Measurements from ENCODE around the gene TRPM3. TPM values are rescaled to one million over a fixed set of nuclear protein-coding genes. Genes with fewer than 3 reads are reported as not detected.

The TRPM3 gene
- total RNA-seq, 1 experiment from 2014 or later, result 5.4 TPM

DNA sequence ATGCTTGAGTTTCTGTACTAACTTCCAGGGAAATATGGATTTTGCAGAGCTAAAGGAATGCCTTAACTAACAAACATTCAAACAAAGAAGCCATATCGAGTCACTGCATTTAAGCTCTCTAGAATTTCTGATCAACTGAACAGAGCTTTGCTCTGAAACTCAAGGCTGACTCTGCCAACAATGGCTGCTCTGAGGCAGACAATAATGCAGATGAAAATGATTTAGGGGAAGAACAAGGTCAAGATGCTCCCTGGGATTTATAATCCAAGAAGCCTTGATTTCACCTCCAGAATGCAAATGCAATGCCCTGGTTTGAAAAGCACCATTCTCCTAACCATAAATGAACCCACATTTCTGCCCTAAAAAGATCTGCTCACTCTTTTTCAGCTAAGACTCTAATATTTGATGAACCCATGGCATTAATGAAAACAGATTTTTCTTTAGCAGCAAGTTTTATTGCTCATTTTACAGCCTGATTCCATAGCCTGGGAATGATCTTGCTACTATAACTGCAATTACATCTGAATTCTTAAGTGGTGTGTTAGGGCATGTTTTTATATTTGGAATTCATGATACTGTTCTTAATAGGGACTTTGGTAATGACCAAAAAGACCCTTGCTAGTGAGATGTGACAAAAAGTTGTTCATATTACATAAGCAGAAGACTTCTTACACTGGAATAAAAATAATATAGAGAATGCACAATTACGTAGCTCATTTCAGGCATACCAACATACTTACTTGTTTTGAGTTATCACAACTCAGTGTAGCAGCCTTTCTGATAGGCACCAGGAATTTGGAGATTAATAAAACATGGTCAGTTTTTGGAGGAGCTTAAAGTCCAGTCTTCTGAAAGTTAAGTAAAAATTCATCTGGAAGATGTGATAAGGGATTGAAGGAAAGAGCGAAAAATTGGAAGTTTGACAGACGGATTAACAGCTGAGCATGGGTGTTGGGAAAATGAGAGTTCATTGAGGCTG lies 169.4 kb downstream of the TRPM3 start:
- ATAC-seq (no peak), DNase-seq (ENCODE audit: low spot score) (no peak)
- peaks cover 27% of the 10 kb centered on the region for H3K4me1 Mint-ChIP-seq
- no peaks in the 10 kb centered on the region for H3K36me3 Mint-ChIP-seq
- no peak overlapping the region for H3K27ac Mint-ChIP-seq
- no peak overlapping the region for H3K4me3 Mint-ChIP-seq
- no peaks in the 10 kb centered on the region for H3K9me3 Mint-ChIP-seq
- H3K27me3 Mint-ChIP-seq (ENCODE audit: low read depth), result no peaks in the 10 kb centered on the region
- ChIA-PET CTCF (interaction anchor here (0.7 kb wide), 1 partner anchor 312 kb away, joined by 3 read pairs; no protein-coding TSS in a partner anchor), POLR2A (interaction anchor here (1.0 kb wide), 1 partner anchor 17 kb away, joined by 3 read pairs; no protein-coding TSS in a partner anchor)
- TF ChIP-seq ATF1 (CRISPR knock-in tag; IDR thresholded peaks at IDR 0.05), result no peak

DNA sequence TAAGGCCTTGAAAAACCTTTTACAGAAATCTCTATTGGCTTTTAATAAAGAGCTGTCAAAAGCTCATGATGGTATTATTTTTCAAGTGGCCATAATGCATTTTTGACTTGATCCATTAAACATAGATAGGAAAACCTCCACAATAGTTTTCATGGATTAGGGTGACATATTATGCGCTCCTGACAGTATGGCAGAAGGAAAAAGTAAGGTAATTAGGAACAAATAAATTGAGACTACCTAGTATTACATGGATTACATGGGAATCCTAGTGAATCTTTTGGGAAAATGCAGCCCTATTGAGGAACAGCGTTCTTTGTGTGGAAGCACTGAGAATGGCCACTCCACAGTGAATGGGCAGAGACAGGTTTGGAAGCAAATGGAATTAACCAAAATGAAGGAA lies 171.2 kb downstream of the TRPM3 start:
- H3K27me3 Mint-ChIP-seq (ENCODE audit: low read depth), result no peaks in the 10 kb centered on the region
- TF ChIP-seq NR2C2 (CRISPR knock-in tag; IDR thresholded peaks at IDR 0.05) (no peak), ZNF263 (CRISPR knock-in tag; IDR thresholded peaks at IDR 0.05; ENCODE audit: low read depth) (no peak), KAT7 (CRISPR knock-in tag; IDR thresholded peaks at IDR 0.05; ENCODE audit: borderline replicate concordance) (no peak), CREM (CRISPR knock-in tag; IDR thresholded peaks at IDR 0.05) (no peak), STAT6 (CRISPR knock-in tag; conservative IDR thresholded peaks at IDR 0.05; ENCODE audit: low read depth) (no peak), ZNF416 (CRISPR knock-in tag; IDR thresholded peaks at IDR 0.05) (no peak), NFE2L1 (CRISPR knock-in tag; IDR thresholded peaks at IDR 0.05) (no peak), MYBL2 (CRISPR knock-in tag; IDR thresholded peaks at IDR 0.05) (no peak), TP53 (CRISPR knock-in tag; IDR thresholded peaks at IDR 0.05) (no peak), GRHL2 (CRISPR knock-in tag; IDR thresholded peaks at IDR 0.05; ENCODE audit: insufficient replicate concordance, severe bottlenecking) (no peak), OVOL2 (CRISPR knock-in tag; IDR thresholded peaks at IDR 0.05; ENCODE audit: borderline replicate concordance) (no peak), GTF2I (CRISPR knock-in tag; conservative IDR thresholded peaks at IDR 0.05) (no peak), ZNF219 (CRISPR knock-in tag; IDR thresholded peaks at IDR 0.05; ENCODE audit: borderline replicate concordance) (no peak)
- TF ChIP-seq, protein P1, sequence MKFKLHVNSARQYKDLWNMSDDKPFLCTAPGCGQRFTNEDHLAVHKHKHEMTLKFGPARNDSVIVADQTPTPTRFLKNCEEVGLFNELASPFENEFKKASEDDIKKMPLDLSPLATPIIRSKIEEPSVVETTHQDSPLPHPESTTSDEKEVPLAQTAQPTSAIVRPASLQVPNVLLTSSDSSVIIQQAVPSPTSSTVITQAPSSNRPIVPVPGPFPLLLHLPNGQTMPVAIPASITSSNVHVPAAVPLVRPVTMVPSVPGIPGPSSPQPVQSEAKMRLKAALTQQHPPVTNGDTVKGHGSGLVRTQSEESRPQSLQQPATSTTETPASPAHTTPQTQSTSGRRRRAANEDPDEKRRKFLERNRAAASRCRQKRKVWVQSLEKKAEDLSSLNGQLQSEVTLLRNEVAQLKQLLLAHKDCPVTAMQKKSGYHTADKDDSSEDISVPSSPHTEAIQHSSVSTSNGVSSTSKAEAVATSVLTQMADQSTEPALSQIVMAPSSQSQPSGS (CRISPR knock-in tag; IDR thresholded peaks at IDR 0.05; ENCODE audit: borderline replicate concordance, low read depth), result no peak
- TF ChIP-seq, protein P2, sequence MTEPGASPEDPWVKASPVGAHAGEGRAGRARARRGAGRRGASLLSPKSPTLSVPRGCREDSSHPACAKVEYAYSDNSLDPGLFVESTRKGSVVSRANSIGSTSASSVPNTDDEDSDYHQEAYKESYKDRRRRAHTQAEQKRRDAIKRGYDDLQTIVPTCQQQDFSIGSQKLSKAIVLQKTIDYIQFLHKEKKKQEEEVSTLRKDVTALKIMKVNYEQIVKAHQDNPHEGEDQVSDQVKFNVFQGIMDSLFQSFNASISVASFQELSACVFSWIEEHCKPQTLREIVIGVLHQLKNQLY (CRISPR knock-in tag; IDR thresholded peaks at IDR 0.05), result no peak
- TF ChIP-seq, protein P3, sequence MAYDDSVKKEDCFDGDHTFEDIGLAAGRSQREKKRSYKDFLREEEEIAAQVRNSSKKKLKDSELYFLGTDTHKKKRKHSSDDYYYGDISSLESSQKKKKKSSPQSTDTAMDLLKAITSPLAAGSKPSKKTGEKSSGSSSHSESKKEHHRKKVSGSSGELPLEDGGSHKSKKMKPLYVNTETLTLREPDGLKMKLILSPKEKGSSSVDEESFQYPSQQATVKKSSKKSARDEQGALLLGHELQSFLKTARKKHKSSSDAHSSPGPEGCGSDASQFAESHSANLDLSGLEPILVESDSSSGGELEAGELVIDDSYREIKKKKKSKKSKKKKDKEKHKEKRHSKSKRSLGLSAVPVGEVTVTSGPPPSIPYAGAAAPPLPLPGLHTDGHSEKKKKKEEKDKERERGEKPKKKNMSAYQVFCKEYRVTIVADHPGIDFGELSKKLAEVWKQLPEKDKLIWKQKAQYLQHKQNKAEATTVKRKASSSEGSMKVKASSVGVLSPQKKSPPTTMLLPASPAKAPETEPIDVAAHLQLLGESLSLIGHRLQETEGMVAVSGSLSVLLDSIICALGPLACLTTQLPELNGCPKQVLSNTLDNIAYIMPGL (CRISPR knock-in tag; IDR thresholded peaks at IDR 0.05), result no peak
- TF ChIP-seq, protein P4, sequence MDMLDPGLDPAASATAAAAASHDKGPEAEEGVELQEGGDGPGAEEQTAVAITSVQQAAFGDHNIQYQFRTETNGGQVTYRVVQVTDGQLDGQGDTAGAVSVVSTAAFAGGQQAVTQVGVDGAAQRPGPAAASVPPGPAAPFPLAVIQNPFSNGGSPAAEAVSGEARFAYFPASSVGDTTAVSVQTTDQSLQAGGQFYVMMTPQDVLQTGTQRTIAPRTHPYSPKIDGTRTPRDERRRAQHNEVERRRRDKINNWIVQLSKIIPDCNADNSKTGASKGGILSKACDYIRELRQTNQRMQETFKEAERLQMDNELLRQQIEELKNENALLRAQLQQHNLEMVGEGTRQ (CRISPR knock-in tag; IDR thresholded peaks at IDR 0.05), result no peak
- TF ChIP-seq, protein P5, sequence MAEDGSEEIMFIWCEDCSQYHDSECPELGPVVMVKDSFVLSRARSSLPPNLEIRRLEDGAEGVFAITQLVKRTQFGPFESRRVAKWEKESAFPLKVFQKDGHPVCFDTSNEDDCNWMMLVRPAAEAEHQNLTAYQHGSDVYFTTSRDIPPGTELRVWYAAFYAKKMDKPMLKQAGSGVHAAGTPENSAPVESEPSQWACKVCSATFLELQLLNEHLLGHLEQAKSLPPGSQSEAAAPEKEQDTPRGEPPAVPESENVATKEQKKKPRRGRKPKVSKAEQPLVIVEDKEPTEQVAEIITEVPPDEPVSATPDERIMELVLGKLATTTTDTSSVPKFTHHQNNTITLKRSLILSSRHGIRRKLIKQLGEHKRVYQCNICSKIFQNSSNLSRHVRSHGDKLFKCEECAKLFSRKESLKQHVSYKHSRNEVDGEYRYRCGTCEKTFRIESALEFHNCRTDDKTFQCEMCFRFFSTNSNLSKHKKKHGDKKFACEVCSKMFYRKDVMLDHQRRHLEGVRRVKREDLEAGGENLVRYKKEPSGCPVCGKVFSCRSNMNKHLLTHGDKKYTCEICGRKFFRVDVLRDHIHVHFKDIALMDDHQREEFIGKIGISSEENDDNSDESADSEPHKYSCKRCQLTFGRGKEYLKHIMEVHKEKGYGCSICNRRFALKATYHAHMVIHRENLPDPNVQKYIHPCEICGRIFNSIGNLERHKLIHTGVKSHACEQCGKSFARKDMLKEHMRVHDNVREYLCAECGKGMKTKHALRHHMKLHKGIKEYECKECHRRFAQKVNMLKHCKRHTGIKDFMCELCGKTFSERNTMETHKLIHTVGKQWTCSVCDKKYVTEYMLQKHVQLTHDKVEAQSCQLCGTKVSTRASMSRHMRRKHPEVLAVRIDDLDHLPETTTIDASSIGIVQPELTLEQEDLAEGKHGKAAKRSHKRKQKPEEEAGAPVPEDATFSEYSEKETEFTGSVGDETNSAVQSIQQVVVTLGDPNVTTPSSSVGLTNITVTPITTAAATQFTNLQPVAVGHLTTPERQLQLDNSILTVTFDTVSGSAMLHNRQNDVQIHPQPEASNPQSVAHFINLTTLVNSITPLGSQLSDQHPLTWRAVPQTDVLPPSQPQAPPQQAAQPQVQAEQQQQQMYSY (CRISPR knock-in tag; IDR thresholded peaks at IDR 0.05), result no peak
- no peak for ATAC-seq
- H3K27ac Mint-ChIP-seq, result no peak overlapping the region
- no peaks in the 10 kb centered on the region for H3K9me3 Mint-ChIP-seq
- POLR2A ChIA-PET, result no interaction called here
- CTCF ChIA-PET, result no interaction called here
- no peak overlapping the region for H3K4me3 Mint-ChIP-seq
- no peaks in the 10 kb centered on the region for H3K36me3 Mint-ChIP-seq
- peaks cover 26% of the 10 kb centered on the region for H3K4me1 Mint-ChIP-seq
- DNase-seq (ENCODE audit: low spot score), result no peak

Data from WTC11 (cell line).